Measurements from ENCODE around the gene SLC4A2.

GRCh38 chr7:151016942-151017341 is 42.4 kb upstream of the SLC4A2 start:
- no peak for TF ChIP-seq CTCF (IDR thresholded peaks at IDR 0.05)
- no peak for TF ChIP-seq EP300 (IDR thresholded peaks at IDR 0.05)
- no peak for TF ChIP-seq POLR2A (IDR thresholded peaks at IDR 0.05)
- no peak for TF ChIP-seq POLR2AphosphoS5 (IDR thresholded peaks at IDR 0.05)
